ENCODE measurements around the gene JMJD6. TPM values are rescaled to one million over a fixed set of nuclear protein-coding genes. Genes with fewer than 3 reads are reported as not detected.

The JMJD6 gene
- total and polyA plus RNA-seq, 9 of the 15 experiments (the other 6 are each of a cell fraction or from before 2014, with no cell fraction given), result 2.5 to 52.3 (median 36.3) TPM

DNA sequence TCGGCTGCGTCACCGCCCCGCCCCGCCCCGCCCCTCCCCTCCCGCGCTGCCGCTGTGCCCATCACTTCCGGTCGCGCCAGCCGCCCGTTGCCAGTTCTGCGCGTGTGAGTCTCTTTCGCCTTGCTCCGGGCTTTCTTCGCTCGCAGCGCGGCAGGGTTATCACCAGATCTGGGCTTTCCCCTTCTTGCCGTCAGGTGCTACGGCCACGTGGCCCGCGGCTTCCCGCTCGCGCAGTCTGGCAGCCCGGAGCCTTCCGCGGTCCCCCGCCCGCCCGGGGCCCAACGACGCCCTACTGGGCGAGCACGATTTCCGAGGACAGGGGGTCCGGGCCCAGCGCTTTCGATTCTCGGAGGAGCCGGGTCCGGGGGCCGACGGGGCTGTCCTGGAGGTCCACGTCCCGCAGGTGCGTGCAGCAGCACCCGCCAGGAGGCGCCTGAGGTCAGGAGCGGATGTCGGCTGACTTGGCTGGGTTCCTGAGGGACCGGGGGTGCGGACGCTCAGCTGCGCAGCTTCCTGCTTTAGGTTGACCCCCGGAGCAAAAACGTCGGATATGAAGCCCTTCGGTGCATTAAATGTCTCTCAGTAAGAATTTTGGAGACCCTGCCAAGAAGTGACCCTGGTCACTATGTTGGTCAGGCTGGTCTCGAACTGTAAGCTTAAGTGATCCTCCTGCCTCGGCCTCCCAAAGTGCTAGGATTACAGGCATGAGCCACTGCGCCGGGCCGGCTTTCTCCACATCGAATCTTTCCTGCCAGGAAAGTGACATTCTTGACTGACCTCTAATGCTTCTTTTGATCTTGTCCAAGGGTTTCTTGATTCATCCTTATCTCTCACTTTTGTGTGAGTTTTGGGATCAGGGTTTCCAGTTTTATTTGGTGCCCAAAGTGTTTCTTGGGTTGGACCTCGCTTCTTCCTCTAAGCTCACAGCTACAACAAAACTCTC is 641 bp upstream of the JMJD6 start, which contains the start of gene METTL23 (continued):
- TF ChIP-seq, protein P1, sequence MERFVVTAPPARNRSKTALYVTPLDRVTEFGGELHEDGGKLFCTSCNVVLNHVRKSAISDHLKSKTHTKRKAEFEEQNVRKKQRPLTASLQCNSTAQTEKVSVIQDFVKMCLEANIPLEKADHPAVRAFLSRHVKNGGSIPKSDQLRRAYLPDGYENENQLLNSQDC (CRISPR knock-in tag; IDR thresholded peaks at IDR 0.05), result no peak
- peak; percentile 78 for TF ChIP-seq PRPF4 (IDR thresholded peaks at IDR 0.05; ENCODE audit: insufficient read depth, low read depth, low read length, poor library complexity, severe bottlenecking)
- TF ChIP-seq EP300 (IDR thresholded peaks at IDR 0.05; ENCODE audit: low read length), result no peak; the same call in 1 of the 2 replicates
- TF ChIP-seq MED1 (CRISPR knock-in tag; IDR thresholded peaks at IDR 0.05; ENCODE audit: borderline replicate concordance), result no peak
- TF ChIP-seq, protein P2, sequence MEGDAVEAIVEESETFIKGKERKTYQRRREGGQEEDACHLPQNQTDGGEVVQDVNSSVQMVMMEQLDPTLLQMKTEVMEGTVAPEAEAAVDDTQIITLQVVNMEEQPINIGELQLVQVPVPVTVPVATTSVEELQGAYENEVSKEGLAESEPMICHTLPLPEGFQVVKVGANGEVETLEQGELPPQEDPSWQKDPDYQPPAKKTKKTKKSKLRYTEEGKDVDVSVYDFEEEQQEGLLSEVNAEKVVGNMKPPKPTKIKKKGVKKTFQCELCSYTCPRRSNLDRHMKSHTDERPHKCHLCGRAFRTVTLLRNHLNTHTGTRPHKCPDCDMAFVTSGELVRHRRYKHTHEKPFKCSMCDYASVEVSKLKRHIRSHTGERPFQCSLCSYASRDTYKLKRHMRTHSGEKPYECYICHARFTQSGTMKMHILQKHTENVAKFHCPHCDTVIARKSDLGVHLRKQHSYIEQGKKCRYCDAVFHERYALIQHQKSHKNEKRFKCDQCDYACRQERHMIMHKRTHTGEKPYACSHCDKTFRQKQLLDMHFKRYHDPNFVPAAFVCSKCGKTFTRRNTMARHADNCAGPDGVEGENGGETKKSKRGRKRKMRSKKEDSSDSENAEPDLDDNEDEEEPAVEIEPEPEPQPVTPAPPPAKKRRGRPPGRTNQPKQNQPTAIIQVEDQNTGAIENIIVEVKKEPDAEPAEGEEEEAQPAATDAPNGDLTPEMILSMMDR (IDR thresholded peaks at IDR 0.05 in 2 of 3, conservative IDR thresholded peaks at IDR 0.05 in 1 of 3; ENCODE audit: insufficient read depth in 2 of 3, low read depth in 1 of 3, low read length in 3 of 3), result peak; percentile 73 to 79 (median 77)
- no peak for TF ChIP-seq HMG20B (CRISPR knock-in tag; IDR thresholded peaks at IDR 0.05)
- TF ChIP-seq, protein P3, sequence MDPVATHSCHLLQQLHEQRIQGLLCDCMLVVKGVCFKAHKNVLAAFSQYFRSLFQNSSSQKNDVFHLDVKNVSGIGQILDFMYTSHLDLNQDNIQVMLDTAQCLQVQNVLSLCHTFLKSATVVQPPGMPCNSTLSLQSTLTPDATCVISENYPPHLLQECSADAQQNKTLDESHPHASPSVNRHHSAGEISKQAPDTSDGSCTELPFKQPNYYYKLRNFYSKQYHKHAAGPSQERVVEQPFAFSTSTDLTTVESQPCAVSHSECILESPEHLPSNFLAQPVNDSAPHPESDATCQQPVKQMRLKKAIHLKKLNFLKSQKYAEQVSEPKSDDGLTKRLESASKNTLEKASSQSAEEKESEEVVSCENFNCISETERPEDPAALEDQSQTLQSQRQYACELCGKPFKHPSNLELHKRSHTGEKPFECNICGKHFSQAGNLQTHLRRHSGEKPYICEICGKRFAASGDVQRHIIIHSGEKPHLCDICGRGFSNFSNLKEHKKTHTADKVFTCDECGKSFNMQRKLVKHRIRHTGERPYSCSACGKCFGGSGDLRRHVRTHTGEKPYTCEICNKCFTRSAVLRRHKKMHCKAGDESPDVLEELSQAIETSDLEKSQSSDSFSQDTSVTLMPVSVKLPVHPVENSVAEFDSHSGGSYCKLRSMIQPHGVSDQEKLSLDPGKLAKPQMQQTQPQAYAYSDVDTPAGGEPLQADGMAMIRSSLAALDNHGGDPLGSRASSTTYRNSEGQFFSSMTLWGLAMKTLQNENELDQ (CRISPR knock-in tag; IDR thresholded peaks at IDR 0.05; ENCODE audit: borderline replicate concordance), result no peak
- peak; percentile 57 for TF ChIP-seq CTBP1 (IDR thresholded peaks at IDR 0.05; ENCODE audit: borderline replicate concordance)
- 0 out of 2 replicates have a peak, but pooled peaks have one; percentile 64 for TF ChIP-seq ZNF282 (CRISPR knock-in tag; IDR thresholded peaks at IDR 0.05)
- TF ChIP-seq ZNF12 (CRISPR knock-in tag; IDR thresholded peaks at IDR 0.05), result peak; percentile 57
- peak; percentile 66 for TF ChIP-seq SMAD4 (CRISPR knock-in tag; conservative IDR thresholded peaks at IDR 0.05)
- no peak; the same call in 1 of the 2 replicates for TF ChIP-seq SMARCE1 (IDR thresholded peaks at IDR 0.05)
- peak; percentile 97 for TF ChIP-seq EP400 (IDR thresholded peaks at IDR 0.05)
- TF ChIP-seq SUPT5H (IDR thresholded peaks at IDR 0.05), result peak; percentile 73
- TF ChIP-seq TBP (optimal IDR thresholded peaks at IDR 0.05; ENCODE audit: low read depth, low read length), result no peak
- TF ChIP-seq NEUROD1 (IDR thresholded peaks at IDR 0.05; ENCODE audit: borderline replicate concordance, low read depth, low read length, partially characterized antibody), result no peak
- TF ChIP-seq, protein P4, sequence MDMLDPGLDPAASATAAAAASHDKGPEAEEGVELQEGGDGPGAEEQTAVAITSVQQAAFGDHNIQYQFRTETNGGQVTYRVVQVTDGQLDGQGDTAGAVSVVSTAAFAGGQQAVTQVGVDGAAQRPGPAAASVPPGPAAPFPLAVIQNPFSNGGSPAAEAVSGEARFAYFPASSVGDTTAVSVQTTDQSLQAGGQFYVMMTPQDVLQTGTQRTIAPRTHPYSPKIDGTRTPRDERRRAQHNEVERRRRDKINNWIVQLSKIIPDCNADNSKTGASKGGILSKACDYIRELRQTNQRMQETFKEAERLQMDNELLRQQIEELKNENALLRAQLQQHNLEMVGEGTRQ (CRISPR knock-in tag; IDR thresholded peaks at IDR 0.05), result peak; percentile 72
- TF ChIP-seq, protein P5, sequence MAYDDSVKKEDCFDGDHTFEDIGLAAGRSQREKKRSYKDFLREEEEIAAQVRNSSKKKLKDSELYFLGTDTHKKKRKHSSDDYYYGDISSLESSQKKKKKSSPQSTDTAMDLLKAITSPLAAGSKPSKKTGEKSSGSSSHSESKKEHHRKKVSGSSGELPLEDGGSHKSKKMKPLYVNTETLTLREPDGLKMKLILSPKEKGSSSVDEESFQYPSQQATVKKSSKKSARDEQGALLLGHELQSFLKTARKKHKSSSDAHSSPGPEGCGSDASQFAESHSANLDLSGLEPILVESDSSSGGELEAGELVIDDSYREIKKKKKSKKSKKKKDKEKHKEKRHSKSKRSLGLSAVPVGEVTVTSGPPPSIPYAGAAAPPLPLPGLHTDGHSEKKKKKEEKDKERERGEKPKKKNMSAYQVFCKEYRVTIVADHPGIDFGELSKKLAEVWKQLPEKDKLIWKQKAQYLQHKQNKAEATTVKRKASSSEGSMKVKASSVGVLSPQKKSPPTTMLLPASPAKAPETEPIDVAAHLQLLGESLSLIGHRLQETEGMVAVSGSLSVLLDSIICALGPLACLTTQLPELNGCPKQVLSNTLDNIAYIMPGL (CRISPR knock-in tag; IDR thresholded peaks at IDR 0.05), result no peak
- no peak for TF ChIP-seq ARNT (IDR thresholded peaks at IDR 0.05)
- TF ChIP-seq SRF (CRISPR knock-in tag; IDR thresholded peaks at IDR 0.05), result peak in 1 of 2 experiments; percentile 36; a peak in 1 of 4 replicates
- no peak for TF ChIP-seq NCOA6 (IDR thresholded peaks at IDR 0.05)
